ENCODE measurements around the gene EXOC3L4.
"Not testable (repeated sequence)": the region's sequence is repeated elsewhere in the genome, so short reads cannot be mapped to it uniquely, and the experiment has no call there.

The EXOC3L4 gene

DNA sequence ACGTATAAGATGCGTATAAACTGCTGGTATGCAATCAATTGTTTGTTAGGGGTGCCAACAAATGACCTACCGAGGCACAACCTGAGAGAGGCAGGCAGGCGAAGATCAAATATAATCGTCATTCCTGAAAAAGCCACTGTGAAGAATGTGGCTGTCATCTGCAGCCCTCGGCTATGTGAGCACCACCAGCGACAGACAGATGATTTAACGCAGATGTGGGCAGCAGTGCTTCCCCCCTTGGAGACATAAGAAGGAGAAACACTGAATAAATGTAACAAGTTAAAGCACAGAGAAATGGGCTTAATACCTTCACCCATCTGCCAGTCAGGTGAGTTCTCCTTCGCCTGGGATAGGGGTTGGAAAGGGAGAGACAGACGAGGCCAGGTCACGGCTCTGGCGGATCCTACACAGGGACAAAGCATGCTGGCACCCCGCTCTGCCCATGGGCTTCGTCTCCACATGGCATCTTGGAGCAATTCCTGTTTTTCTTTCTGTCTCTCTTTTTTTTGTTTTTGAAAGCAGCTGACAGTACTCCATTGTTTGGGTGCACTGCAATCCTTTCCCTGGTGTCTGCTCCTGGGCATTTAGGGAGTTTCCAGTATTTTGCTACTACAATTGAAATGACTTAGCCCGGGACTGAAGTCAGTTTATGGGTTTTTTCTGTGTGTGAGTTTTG is 56.9 kb downstream of the EXOC3L4 start:
- DNase-seq (ENCODE audit: low spot score), result no peak

DNA sequence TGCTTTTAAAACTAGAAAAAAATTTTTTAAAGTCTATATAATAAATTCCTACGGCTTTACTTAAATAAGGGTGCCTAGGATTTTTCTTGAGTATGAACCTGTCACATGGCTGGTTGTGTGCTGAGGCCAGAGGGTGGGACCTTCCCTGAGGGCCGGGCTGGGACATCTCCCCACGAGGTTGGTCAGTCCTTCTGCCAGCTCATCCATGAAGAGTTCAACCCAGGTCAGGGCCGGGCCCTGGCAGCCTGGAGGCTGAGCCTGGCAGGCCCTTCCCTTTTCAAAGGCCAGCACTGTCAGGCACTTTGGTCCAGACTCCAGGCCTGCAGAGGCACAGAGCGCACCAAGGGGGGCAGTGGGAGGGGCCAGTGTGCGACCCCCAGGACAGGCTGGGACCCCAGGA is 60.5 kb downstream of the EXOC3L4 start:
- no peak for DNase-seq (ENCODE audit: low spot score)

DNA sequence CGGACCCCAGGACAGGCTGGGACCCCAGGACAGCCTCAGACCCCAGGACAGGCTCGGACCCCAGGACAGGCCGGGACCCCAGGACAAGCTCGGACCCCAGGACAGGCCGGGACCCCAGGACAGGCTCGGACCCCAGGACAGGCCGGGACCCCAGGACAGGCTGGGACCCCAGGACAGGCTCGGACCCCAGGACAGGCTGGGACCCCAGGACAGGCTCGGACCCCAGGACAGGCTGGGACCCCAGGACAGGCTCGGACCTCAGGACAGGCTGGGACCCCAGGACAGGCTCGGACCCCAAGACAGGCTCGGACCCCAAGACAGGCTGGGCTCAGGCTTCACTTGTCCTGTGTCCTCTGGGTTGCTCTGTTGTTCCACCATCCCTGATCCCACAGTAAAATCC is 60.9 kb downstream of the EXOC3L4 start:
- DNase-seq (ENCODE audit: low spot score), result not testable (repeated sequence)

DNA sequence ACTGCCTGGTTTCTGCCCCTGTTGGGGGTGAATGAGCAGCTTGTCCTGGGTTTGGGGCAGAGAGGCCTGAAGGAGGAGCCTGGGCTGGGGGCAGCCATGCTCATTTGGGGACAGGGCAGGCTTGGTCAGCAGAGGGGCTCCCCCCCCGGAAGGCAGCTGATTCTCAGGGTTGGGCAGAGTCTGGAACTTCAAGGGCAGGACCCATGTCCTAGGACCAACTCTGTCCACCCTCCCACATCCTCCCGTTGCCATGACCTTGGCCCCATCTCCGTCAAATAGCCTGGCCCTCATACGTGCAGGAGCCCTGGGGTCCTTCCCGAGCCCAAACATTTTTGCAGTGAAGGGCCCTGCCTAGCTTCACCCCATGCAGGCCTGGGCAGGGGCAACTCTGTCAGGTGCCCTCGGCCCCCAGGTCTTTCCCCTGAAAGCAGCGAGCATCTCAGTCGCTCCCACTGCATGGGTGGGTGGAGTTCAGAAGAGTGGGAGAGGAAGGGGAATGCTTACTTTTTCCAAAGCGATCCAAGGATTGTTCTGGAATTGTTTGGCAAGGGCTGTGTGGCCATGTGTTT is 61.4 kb downstream of the EXOC3L4 start:
- DNase-seq (ENCODE audit: low spot score), result no peak

DNA sequence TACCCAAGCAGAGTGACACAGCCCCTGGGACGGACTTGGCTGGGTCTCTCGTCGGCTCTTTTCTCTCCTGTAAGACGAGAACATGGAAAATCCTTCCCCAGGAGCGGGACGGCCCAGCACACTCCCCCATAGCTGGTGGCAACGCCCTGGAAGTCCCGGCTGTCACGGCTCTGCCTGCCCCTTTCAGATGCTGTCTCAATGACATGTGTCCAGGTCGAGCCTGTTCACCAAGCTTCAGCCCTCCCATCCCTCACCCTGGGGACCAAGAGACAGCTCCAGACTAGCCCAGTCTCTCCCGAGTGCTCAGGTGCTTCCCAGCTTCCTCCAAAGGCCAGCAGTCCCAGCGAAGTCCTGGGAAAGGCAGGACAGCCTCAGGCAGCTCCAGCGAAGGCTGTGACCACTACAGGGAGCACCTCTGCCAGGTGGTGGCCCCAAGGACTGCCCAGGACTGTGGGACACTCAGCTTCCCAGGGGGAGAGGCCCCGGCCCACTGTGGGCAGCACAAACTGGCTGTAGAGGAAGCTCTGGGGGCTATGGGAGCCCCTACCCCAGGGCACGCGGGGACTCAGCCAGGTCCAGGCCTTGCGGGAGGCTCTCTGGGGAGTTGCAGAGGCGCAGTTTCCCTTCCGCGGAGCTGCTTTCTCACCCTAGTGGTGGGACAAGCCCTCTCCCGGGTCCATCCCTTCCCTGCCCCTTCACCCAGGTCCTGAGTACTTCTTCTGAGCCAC is 62.3 kb downstream of the EXOC3L4 start:
- no peak for DNase-seq (ENCODE audit: low spot score)

DNA sequence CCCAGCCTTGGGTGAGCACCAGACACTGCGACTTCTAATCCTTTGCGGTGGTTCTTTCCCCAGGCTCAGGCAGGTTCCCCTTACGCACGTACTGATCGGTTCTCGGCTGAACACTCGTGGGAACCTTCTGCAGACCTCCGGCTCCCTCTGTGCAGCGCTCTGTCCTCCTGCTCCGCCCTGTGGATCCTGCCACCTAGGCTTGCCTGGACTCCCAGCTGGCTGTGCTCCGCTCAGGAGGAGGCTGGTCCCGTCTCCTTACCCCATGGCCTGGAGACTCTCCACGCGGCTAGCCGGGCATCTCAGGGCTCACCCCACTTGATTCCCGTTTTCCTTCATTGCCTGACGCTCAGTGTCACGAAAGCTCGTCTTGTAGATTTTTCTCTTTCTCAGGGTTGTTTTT is 63.4 kb downstream of the EXOC3L4 start:
- no peak for DNase-seq (ENCODE audit: low spot score)

DNA sequence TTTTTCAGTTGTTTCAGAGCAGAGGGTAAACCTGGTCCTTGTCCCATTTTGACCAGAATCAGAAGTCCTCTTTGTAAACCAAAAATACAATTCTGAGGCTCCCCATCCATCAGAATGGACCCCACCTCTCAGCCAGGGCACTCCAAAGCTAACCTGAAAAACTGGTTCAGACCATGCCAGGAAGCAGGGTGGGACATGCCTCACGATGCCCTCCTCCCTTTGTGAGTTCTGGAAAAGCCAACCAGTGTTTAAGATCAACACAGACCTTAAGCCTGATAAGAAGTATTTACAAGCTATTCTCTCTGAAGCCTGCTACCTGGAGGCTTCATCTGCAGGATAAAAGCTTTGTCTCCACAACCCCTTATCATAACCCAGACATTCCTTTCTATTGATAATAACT is 64.2 kb downstream of the EXOC3L4 start:
- no peak for DNase-seq (ENCODE audit: low spot score)

All from germinal center (tissue), 1 donor.